GM12873 (cell line): ENCODE data around the gene IFI30.

Experiments used
- TF ChIP-seq, protein P1 (sequence below): IDR thresholded peaks from 2 replicates; pipeline ENCODE4 v1.5.1; 2012; ENCODE audit warnings: low read depth, mild to moderate bottlenecking, moderate library complexity, low read length, control low read depth; ENCODE audit not compliant: insufficient read depth; ENCODE audit errors: missing control alignments

IFI30 gene

DNA sequence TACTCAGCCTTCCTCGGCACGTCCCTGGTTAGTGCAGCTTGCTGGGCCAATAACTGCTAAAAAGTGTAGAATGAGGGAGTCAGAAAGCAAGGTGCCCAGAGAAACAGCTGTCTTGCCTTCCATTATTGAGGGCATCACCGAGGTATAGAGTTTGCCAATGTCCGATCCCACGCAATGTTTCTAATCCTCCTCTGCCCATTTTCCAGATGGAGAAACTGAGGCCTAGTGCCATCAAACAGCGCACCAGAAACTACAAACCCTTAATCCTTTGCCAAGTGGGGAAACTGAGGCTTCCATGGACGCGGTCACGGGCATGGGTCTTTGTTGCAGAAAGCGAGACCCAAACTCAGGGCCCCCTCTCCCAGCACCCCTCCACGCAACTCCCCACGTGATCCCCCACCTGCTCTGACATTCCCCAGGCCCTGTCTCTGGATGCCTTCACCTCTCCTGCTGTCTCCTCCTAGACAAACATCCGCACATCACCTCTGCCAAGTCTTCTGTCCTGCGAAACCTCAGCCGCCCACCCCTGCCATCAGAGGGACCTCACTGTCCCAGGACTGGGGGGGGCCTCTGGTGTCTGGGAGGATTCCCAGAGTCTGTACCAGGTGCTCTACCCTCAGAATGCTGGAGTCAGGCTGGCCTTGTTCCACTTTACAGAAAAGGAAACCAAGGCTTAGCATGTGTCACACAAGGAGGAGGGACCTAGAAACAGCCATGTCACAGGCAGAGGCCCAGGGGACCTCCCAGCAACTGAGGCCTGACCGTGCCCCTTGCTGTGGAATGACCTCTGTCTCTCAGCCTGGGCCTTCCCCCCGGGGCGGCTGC is 53.6 kb downstream of the IFI30 start:
- TF ChIP-seq, protein P1, sequence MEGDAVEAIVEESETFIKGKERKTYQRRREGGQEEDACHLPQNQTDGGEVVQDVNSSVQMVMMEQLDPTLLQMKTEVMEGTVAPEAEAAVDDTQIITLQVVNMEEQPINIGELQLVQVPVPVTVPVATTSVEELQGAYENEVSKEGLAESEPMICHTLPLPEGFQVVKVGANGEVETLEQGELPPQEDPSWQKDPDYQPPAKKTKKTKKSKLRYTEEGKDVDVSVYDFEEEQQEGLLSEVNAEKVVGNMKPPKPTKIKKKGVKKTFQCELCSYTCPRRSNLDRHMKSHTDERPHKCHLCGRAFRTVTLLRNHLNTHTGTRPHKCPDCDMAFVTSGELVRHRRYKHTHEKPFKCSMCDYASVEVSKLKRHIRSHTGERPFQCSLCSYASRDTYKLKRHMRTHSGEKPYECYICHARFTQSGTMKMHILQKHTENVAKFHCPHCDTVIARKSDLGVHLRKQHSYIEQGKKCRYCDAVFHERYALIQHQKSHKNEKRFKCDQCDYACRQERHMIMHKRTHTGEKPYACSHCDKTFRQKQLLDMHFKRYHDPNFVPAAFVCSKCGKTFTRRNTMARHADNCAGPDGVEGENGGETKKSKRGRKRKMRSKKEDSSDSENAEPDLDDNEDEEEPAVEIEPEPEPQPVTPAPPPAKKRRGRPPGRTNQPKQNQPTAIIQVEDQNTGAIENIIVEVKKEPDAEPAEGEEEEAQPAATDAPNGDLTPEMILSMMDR, result no peak
